Measurements from ENCODE around the gene TMEM123.

Gene TMEM123

GRCh38 chr11:102452461-102453301 is at the start of gene TMEM123:
TMEM123 (minus strand) TSS chr11:102452765; CDS start chr11:102452623, 142 bp downstream.
- peak; percentile 58 for TF ChIP-seq POLR2A (IDR thresholded peaks at IDR 0.05; ENCODE audit: low read depth, low read length)
- FAIRE-seq (no peak), DNase-seq (ENCODE audit: insufficient read length, low spot score) (peak; percentile 40)

- no peak for TF ChIP-seq POLR2A (IDR thresholded peaks at IDR 0.05; ENCODE audit: low read depth, low read length)
- DNase-seq (ENCODE audit: insufficient read length, low spot score) = no peak
- FAIRE-seq = no peak
Observed at GRCh38 chr11:102500829-102501228, 48.3 kb upstream of the TMEM123 start.

DNA sequence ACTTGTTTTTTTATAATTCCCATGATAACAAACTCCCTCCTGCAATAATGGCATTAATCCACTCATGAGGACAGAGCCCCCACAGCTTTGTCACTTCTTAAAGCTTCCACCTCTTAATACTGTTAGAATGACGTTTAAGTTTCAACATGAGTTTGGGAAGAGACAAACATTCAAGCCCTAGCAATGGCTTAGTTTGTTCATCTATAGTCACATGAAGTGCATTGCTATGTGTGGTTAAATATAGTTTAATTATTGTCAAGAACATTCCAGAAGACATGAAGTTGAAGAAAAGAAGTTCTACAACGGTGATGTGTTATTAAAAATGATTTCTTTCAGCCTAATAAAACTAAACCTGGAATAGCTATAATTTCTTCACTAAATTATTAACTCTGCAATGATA is 47.4 kb upstream of the TMEM123 start:
- DNase-seq (ENCODE audit: insufficient read length, low spot score) (no peak), FAIRE-seq (no peak)
- TF ChIP-seq POLR2A (IDR thresholded peaks at IDR 0.05; ENCODE audit: low read depth, low read length) = no peak

GRCh38 chr11:102499151-102499550 is 46.6 kb upstream of the TMEM123 start:
- DNase-seq (ENCODE audit: insufficient read length, low spot score) (no peak), FAIRE-seq (no peak)
- TF ChIP-seq POLR2A (IDR thresholded peaks at IDR 0.05; ENCODE audit: low read depth, low read length) = no peak

DNA sequence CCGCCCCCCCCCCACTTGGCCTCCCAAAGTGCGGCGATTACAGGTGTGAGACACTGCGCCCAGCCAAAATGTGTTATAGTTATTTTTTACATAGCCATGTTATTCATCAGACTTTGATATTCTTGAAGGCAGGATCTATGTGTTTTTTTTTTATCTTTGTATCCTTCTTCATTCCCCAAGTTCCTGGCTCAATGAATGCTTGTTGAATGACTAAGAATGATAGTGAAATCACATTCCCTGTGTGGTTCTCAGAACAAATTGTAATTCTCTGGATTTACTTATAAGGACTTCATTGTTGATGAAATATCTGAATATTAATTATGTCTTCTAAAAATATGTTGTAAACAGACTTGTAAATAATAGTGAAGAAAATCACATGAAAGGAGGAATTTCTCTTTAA is 44.5 kb upstream of the TMEM123 start:
- FAIRE-seq = no peak
- TF ChIP-seq POLR2A (IDR thresholded peaks at IDR 0.05; ENCODE audit: low read depth, low read length) = no peak
- DNase-seq (ENCODE audit: insufficient read length, low spot score) = no peak

DNA sequence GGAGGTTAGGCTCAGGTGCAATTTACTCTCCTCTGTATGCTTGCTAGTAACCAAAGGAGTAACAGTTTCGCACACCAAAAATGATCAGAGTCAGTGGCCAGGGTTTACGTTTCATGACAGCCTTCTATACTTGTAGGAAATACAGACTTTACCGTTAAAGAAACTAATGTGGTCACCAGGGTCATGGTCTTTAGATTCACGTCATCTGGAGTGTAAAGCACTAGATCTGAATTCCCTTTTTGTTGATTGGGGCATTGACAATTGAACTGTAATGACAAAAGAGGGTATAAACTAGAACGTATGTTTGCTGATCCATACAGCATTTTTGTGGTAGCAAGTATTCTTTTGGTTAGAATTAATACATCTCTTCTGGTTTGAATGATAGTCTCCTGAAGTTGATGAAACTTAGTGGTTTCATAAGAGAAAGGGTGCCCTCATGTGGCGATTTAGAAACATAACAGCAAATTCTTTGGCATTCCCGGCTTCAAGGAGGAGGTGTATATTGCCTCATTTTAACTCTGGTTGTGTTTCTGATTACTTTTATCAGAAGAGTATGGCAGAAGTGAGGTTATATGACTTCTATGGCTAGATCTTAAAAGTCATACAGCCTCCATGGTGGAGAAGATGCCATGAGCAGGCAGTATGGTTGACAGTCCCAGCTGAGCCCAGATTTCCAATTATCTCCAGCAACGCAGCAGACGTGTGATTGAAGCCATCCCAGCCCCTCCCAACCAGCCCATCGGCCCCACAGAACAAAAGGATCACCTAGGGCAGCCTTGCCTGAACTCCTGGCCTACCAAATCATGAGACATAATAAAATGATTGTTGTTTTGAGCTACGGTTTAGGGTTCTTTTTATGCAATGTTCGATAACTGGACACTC is 42.8 kb upstream of the TMEM123 start:
- FAIRE-seq (peak; percentile 84), DNase-seq (ENCODE audit: insufficient read length, low spot score) (peak; percentile 19)
- no peak for TF ChIP-seq POLR2A (IDR thresholded peaks at IDR 0.05; ENCODE audit: low read depth, low read length)

GRCh38 chr11:102494216-102494615 is 41.7 kb upstream of the TMEM123 start:
- DNase-seq (ENCODE audit: insufficient read length, low spot score) = no peak
- peak; percentile 52 for FAIRE-seq
- no peak for TF ChIP-seq POLR2A (IDR thresholded peaks at IDR 0.05; ENCODE audit: low read depth, low read length)

DNA sequence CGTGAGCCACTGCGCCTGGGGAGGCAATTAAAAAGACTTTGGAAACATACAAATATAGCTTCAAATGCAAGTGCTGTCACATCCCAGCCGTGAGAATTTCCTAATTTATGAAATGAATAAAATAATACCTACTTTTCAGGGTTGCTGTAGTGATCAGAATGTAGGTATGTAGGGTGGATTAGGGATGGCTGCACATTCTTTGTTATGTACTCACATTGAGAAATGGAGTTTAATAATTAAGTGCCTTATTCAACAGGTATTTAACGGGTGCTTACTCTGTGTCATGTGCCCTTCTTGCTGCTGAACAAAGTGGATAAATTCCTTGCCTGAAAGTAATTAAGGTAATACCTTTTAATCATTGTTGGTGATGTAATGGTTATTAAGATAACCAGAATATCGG is 41.0 kb upstream of the TMEM123 start:
- TF ChIP-seq POLR2A (IDR thresholded peaks at IDR 0.05; ENCODE audit: low read depth, low read length) = no peak

GRCh38 chr11:102491969-102492368 is 39.4 kb upstream of the TMEM123 start:
- DNase-seq (ENCODE audit: insufficient read length, low spot score) (no peak), FAIRE-seq (no peak)
- TF ChIP-seq POLR2A (IDR thresholded peaks at IDR 0.05; ENCODE audit: low read depth, low read length) = no peak

More for the DNA sequence above, 41.0 kb upstream of the TMEM123 start:
- FAIRE-seq (no peak), DNase-seq (ENCODE audit: insufficient read length, low spot score) (no peak)

DNA sequence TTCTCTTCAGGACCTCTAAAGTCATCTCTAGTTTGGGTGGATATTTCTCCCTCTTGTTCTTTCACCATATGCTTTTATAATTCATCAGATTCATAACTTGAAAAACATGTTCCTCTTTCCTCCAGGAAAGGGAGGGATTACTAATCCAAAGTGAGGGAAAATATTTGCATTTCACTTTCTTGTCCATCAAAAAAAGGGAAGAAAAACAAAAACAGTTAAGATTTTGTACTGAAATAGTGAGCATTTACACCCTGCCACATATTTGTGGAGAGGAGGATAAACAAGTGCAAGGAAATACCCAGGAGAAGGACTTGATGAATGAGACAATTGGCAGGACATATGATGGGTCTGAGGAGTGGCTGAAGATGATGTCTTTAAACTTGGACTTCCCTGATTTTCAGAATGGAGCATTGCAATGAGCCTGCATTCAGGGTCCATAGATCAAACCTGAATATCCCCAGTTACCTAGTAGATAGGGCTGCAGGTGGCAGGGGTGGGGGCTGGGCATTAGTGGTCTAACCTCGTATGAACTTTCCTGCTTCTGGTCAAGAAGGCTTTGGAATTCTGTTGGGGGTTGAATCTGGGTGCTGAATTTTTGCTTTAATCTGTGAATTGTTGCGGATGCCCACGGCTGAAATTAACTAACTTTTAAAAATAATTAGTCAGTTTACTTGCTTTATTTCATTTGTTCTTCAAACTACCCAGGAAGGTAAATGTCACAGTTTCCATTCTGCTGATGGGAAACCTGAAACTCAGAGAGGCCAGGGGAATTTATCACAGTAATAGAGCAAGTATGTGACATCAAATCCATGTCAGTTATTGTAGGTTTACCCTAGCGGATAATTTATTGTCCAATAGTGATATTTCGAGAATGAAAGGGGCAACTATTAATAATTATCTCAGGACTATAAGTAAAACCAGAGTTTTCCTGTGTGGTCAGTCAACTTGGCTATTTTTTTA is 36.9 kb upstream of the TMEM123 start:
- TF ChIP-seq POLR2A (IDR thresholded peaks at IDR 0.05; ENCODE audit: low read depth, low read length) = no peak
- FAIRE-seq (no peak), DNase-seq (ENCODE audit: insufficient read length, low spot score) (no peak)

DNA sequence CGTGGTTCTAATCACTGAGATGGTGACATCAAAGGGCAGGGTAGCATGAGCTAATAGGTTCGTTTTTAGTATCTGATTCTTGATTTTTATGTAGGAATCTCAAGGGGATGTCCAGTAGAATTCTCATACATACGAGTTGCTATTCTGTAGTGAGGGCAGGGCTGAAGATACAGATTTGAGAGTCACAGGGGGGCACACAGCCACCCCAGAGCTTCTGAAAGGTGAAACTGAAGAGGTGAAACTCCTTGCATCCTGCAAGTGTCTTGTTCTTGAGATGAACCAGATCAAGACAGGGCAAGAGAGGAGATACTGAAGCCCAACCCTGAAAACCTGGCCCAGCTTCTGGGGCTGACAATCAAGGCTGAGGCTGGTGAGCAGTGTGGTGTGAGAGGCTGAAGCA is 35.6 kb upstream of the TMEM123 start:
- DNase-seq (ENCODE audit: insufficient read length, low spot score) = no peak
- FAIRE-seq = no peak
- TF ChIP-seq POLR2A (IDR thresholded peaks at IDR 0.05; ENCODE audit: low read depth, low read length) = no peak

DNA sequence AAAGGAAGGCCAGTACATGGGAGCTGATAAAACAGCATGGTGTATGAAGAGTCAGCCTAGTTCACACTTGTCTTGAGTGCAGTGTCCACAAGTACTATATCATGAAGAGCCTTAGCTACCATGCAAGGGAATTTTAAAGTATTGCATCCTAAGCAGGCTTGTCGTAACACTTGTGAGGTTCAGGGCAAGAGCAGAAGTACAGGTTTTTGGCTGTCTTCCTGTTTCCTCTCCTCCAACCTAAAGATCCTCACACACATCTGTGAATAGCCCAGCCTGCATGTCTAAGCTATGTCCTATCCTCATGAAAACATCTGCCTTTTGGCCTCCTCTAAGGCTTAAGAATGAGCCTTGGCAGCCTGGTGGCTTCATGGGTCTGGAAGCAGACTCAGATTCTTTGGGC is 34.6 kb upstream of the TMEM123 start:
- FAIRE-seq (no peak), DNase-seq (ENCODE audit: insufficient read length, low spot score) (no peak)
- no peak for TF ChIP-seq POLR2A (IDR thresholded peaks at IDR 0.05; ENCODE audit: low read depth, low read length)

DNA sequence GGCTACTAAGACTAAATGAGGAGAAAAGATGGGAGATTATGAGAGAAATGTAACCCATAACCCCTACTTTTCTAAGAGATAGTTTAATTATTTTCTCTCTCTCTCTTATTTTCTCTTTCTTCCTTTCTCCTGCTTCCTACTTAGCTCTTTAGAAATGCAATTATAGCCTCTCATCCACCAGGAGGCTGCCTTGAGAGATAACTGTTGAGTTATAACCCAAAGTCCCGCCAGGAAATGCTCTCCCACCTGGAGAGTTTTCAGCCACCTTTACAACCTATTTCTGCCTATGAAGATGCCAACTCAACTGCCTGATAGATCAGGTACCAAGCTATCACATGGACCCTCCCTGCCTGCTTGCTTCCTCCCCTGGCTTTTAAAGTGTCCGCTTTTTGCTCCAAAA is 34.0 kb upstream of the TMEM123 start:
- FAIRE-seq (no peak), DNase-seq (ENCODE audit: insufficient read length, low spot score) (no peak)
- no peak for TF ChIP-seq POLR2A (IDR thresholded peaks at IDR 0.05; ENCODE audit: low read depth, low read length)

All from H54 (cell line).